Smooth muscle cell (in vitro differentiated cells): ENCODE data around the gene PFKL. TPM values are rescaled to one million over a fixed set of nuclear protein-coding genes. Genes with fewer than 3 reads are reported as not detected.

Experiments used
- DNase-seq: peaks from one replicate; lab custom pipeline; 2025; ENCODE audit not compliant: unreplicated experiment; lab: John Stamatoyannopoulos, UW
- H2AFZ ChIP-seq: fragments of 200-600 bp; sonication (generic); 2 replicates; pipeline ENCODE4 v1.6.0; 2016; ENCODE audit warnings: antibody characterized with exemption, low read depth, mild to moderate bottlenecking
- H3F3A ChIP-seq: fragments of 200-600 bp; sonication (generic); 2 replicates; pipeline ENCODE4 v1.6.0; 2017; ENCODE audit warnings: antibody characterized with exemption, low read depth
- H3K27ac ChIP-seq: fragments of 200-600 bp; sonication (generic); 2 replicates; pipeline ENCODE4 v1.5.1; 2016; ENCODE audit warnings: low read depth, mild to moderate bottlenecking
- H3K27me3 ChIP-seq: fragments of 200-600 bp; sonication (generic); 2 replicates; pipeline ENCODE4 v1.6.1; 2016; ENCODE audit warnings: low read depth, mild to moderate bottlenecking
- H3K36me3 ChIP-seq: fragments of 200-600 bp; sonication (generic); 2 replicates; pipeline ENCODE4 v1.5.1; 2016; ENCODE audit warnings: low read depth
- H3K4me1 ChIP-seq: fragments of 200-600 bp; sonication (generic); 2 replicates; pipeline ENCODE4 v1.5.1; 2016; ENCODE audit warnings: low read depth
- H3K4me2 ChIP-seq: fragments of 200-600 bp; sonication (generic); 2 replicates; pipeline ENCODE4 v1.6.0; 2016; ENCODE audit warnings: mild to moderate bottlenecking
- H3K4me3 ChIP-seq: fragments of 200-600 bp; sonication (generic); 2 replicates; pipeline ENCODE4 v1.5.1; 2016; ENCODE audit warnings: mild to moderate bottlenecking
- H3K79me2 ChIP-seq: fragments of 200-600 bp; sonication (generic); 2 replicates; pipeline ENCODE4 v1.6.0; 2016; ENCODE audit warnings: low read depth, mild to moderate bottlenecking
- H3K9ac ChIP-seq: fragments of 200-600 bp; sonication (generic); 2 replicates; pipeline ENCODE4 v1.6.0; 2016; ENCODE audit warnings: low read depth
- H3K9me3 ChIP-seq: fragments of 200-600 bp; sonication (generic); replicated peaks from 2 replicates; pipeline ENCODE4 v1.5.1; 2016; ENCODE audit warnings: low read depth
- H4K20me1 ChIP-seq: fragments of 200-600 bp; sonication (generic); 2 replicates; pipeline ENCODE4 v1.6.0; 2016; ENCODE audit warnings: low read depth
- CTCF ChIP-seq: fragments of 200-600 bp; sonication (generic); IDR thresholded peaks from 2 replicates; pipeline ENCODE4 v1.5.1; 2017; ENCODE audit warnings: borderline replicate concordance, mild to moderate bottlenecking, antibody characterized with exemption; ENCODE audit not compliant: insufficient read depth, poor library complexity, severe bottlenecking
- WGBS: methylation state at CpG from one replicate; pipeline ENCODE4 v1.1.7; 2016; ENCODE audit warnings: low lambda C conversion rate; 5-methylcytosine and 5-hydroxymethylcytosine counted together
- polyA plus RNA-seq: library from polyadenylated mRNA; unstranded; fragments of >200 nt; fragmentation: Nextera tagmentation; extraction: Ambion mirVana; gene quantifications from 2 replicates; pipeline ENCODE4 v1.2.1, GENCODE V29; 2016
- total RNA-seq: library from RNA; depleted of rRNA; stranded (reverse); fragments of >200 nt; gene quantifications from 2 replicates; pipeline ENCODE4 v1.2.3, GENCODE V29; 2014

PFKL gene
- total and polyA plus RNA-seq, 2 experiments from 2014 or later: 51.4 to 162 TPM

- Histone ChIP-seq H3K4me3 (no peak overlapping the region), H3K4me2 (no peak overlapping the region), H3K9me3 (no peaks in the 10 kb centered on the region), H3K9ac (no peak overlapping the region), H2AFZ (no peak overlapping the region), H3K27me3 (no peaks in the 10 kb centered on the region), H3K36me3 (no peaks in the 10 kb centered on the region), H3K79me2 (no peaks in the 10 kb centered on the region), H4K20me1 (no peaks in the 10 kb centered on the region), H3F3A (no peaks in the 10 kb centered on the region), H3K4me1 (no peaks in the 10 kb centered on the region), H3K27ac (no peak overlapping the region)
- 91% methylated on average over 9 of the region's 15 CpGs for WGBS
- no peak for TF ChIP-seq CTCF
- no peak for DNase-seq
These were observed 7.0 kb upstream of the PFKL start for GRCh38 chr21:44292812-44293195.

- H3F3A ChIP-seq: no peaks in the 10 kb centered on the region
- no peak overlapping the region for H3K4me3 ChIP-seq
- no peak overlapping the region for H3K27ac ChIP-seq
- H3K79me2 ChIP-seq: no peaks in the 10 kb centered on the region
- H3K4me1 ChIP-seq: no peaks in the 10 kb centered on the region
- no peak overlapping the region for H2AFZ ChIP-seq
- H4K20me1 ChIP-seq: no peaks in the 10 kb centered on the region
- WGBS: 94% methylated on average over 21 of the region's 33 CpGs
- TF ChIP-seq CTCF: no peak
- no peak overlapping the region for H3K4me2 ChIP-seq
- H3K27me3 ChIP-seq: no peaks in the 10 kb centered on the region
- H3K9ac ChIP-seq: no peak overlapping the region
- H3K9me3 ChIP-seq: no peaks in the 10 kb centered on the region
- H3K36me3 ChIP-seq: no peaks in the 10 kb centered on the region
- no peak for DNase-seq
These were observed 6.2 kb upstream of the PFKL start for GRCh38 chr21:44293551-44294231.

- Histone ChIP-seq H3K9ac (no peak overlapping the region), H3K79me2 (no peaks in the 10 kb centered on the region), H2AFZ (no peak overlapping the region), H3K4me1 (peaks cover 5% of the 10 kb centered on the region), H3K4me3 (no peak overlapping the region), H3K9me3 (no peaks in the 10 kb centered on the region), H3K4me2 (no peak overlapping the region), H3K36me3 (no peaks in the 10 kb centered on the region), H3K27me3 (no peaks in the 10 kb centered on the region), H4K20me1 (no peaks in the 10 kb centered on the region), H3F3A (no peaks in the 10 kb centered on the region), H3K27ac (no peak overlapping the region)
- 88% methylated on average over 26 of the region's 26 CpGs for WGBS
- DNase-seq: no peak
- no peak for TF ChIP-seq CTCF
These were observed 5.3 kb upstream of the PFKL start for GRCh38 chr21:44294391-44295162.
